SK-N-SH (cell line): ENCODE results near the gene SH3D21. TPM values are rescaled to one million over a fixed set of nuclear protein-coding genes. Genes with fewer than 3 reads are reported as not detected.

Source experiments
- CTCF ChIA-PET: fragments of 300-600, 350-600 bp; formaldehyde crosslinking; extraction: SDS; loops from one replicate; lab custom pipeline; 2021; lab: Yijun Ruan, JAX
- POLR2A ChIA-PET: fragments of 350-600 bp; sonication (Branson Sonifier 250); formaldehyde crosslinking; extraction: SDS; loops from one replicate; lab custom pipeline; 2020; ENCODE audit warnings: antibody characterized with exemption, inconsistent platforms; lab: Yijun Ruan, JAX
- DNase-seq: peaks from one replicate; pipeline ENCODE4 v3.0.0; 2012
- H2AFZ ChIP-seq: fragments of 200-600 bp; sonication (generic); 2 replicates; pipeline ENCODE4 v1.8.1; 2016; ENCODE audit warnings: antibody characterized with exemption, mild to moderate bottlenecking, low read depth
- H3F3A ChIP-seq: fragments of 200-600 bp; sonication (generic); replicated peaks from 2 replicates; pipeline ENCODE3; 2016; ENCODE audit warnings: antibody characterized with exemption, mild to moderate bottlenecking; ENCODE audit not compliant: insufficient read depth
- H3K27ac ChIP-seq, 2 experiments: fragments of 200-500 bp in 1 of 2; fragments of 200-600 bp in 1 of 2; sonication (Bioruptor generic) in 1 of 2; sonication (generic), shearing (Covaris generic) in 1 of 2; 2 replicates each; pipeline versions ENCODE4 v1.5.1 to v1.6.1; 2014 to 2016; ENCODE audit warnings: low read depth in 2 of 2, inconsistent platforms in 1 of 2, low read length in 1 of 2, mild to moderate bottlenecking in 1 of 2, mixed read lengths in 1 of 2
- H3K27me3 ChIP-seq: fragments of 200-600 bp; sonication (generic), shearing (Covaris generic); 2 replicates; pipeline ENCODE4 v1.6.1; 2016; ENCODE audit warnings: mixed run types; ENCODE audit not compliant: insufficient read depth
- H3K36me3 ChIP-seq, 2 experiments: fragments of 200-500 bp in 1 of 2; fragments of 200-600 bp in 1 of 2; sonication (Bioruptor generic) in 1 of 2; sonication (generic) in 1 of 2; replicated peaks in 1 of 2; 2 replicates each; pipeline versions ENCODE3 to v1.5.1; 2014 to 2016; ENCODE audit warnings: low read length in 1 of 2, mild to moderate bottlenecking in 1 of 2; ENCODE audit not compliant: insufficient read depth in 2 of 2, control insufficient read depth in 1 of 2
- H3K4me1 ChIP-seq, 2 experiments: fragments of 200-500 bp in 1 of 2; fragments of 200-600 bp in 1 of 2; sonication (Bioruptor generic) in 1 of 2; sonication (generic), shearing (Covaris generic) in 1 of 2; 2 replicates each; pipeline versions ENCODE4 v1.5.1 to v1.6.1; 2014 to 2016; ENCODE audit warnings: low read depth in 1 of 2, low read length in 1 of 2, mixed run types in 1 of 2; ENCODE audit not compliant: insufficient read depth in 2 of 2, control insufficient read depth in 1 of 2
- H3K4me2 ChIP-seq: fragments of 200-600 bp; sonication (generic), shearing (Covaris generic); 2 replicates; pipeline ENCODE4 v1.6.1; 2017; ENCODE audit warnings: mixed run types
- H3K4me3 ChIP-seq, 2 experiments: fragments of 200-500 bp in 1 of 2; fragments of 200-600 bp in 1 of 2; sonication (Bioruptor generic) in 1 of 2; sonication (generic), shearing (Covaris generic) in 1 of 2; 2 replicates each; pipeline versions ENCODE4 v1.5.1 to v1.8.1; 2014 to 2016; ENCODE audit warnings: low read depth in 2 of 2, inconsistent platforms in 1 of 2, low read length in 1 of 2, mild to moderate bottlenecking in 1 of 2, mixed read lengths in 1 of 2, moderate library complexity in 1 of 2
- H3K79me2 ChIP-seq: fragments of 200-600 bp; sonication (generic); 2 replicates; pipeline ENCODE4 v1.8.1; 2017; ENCODE audit warnings: mild to moderate bottlenecking; ENCODE audit not compliant: insufficient read depth
- H3K9ac ChIP-seq: fragments of 200-600 bp; sonication (generic); 2 replicates; pipeline ENCODE4 v1.6.1; 2017; ENCODE audit warnings: mixed run types
- H3K9me2 ChIP-seq: fragments of 200-600 bp; sonication (generic); 2 replicates; pipeline ENCODE4 v1.6.1; 2017; ENCODE audit warnings: mixed run types
- H3K9me3 ChIP-seq: fragments of 200-600 bp; sonication (generic); 2 replicates; pipeline ENCODE4 v1.6.1; 2017; ENCODE audit warnings: mixed run types, mild to moderate bottlenecking, moderate library complexity
- H4K20me1 ChIP-seq: fragments of 200-600 bp; sonication (generic); 2 replicates; pipeline ENCODE4 v1.6.1; 2017; ENCODE audit warnings: mild to moderate bottlenecking, mixed run types; ENCODE audit not compliant: insufficient read depth
- ELF1 ChIP-seq: IDR thresholded peaks from 2 replicates; pipeline ENCODE4 v1.4.0; 2012
- EP300 ChIP-seq, 2 experiments: IDR thresholded peaks; 2 replicates each; pipeline versions ENCODE4 v1.4.0 to v1.6.1; 2012; ENCODE audit warnings: borderline replicate concordance in 1 of 2, low read depth in 1 of 2, low read length in 1 of 2
- FOSL2 ChIP-seq: IDR thresholded peaks from 2 replicates; pipeline ENCODE4 v1.4.0; 2012; ENCODE audit warnings: low read depth, mild to moderate bottlenecking, moderate library complexity, borderline replicate concordance
- FOXM1 ChIP-seq: IDR thresholded peaks from 2 replicates; pipeline ENCODE4 v1.4.0; 2012; ENCODE audit warnings: low read depth, mild to moderate bottlenecking
- GABPA ChIP-seq: IDR thresholded peaks from 2 replicates; pipeline ENCODE4 v1.4.0; 2012; ENCODE audit warnings: low read depth, mild to moderate bottlenecking
- GATA2 ChIP-seq: sonication (generic); formaldehyde crosslinking; IDR thresholded peaks from 2 replicates; pipeline ENCODE4 v1.5.0; 2020; ENCODE audit warnings: mild to moderate bottlenecking, missing genetic modification reagents
- NRF1 ChIP-seq: IDR thresholded peaks from 2 replicates; pipeline ENCODE4 v1.6.1; 2012; ENCODE audit warnings: low read depth, mild to moderate bottlenecking, low read length
- RXRA ChIP-seq: IDR thresholded peaks from 2 replicates; pipeline ENCODE4 v1.4.0; 2012; ENCODE audit warnings: low read depth, mild to moderate bottlenecking, borderline replicate concordance
- SIN3A ChIP-seq: IDR thresholded peaks from 2 replicates; pipeline ENCODE4 v1.6.1; 2012; ENCODE audit warnings: low read depth, mild to moderate bottlenecking, low read length, moderate library complexity, borderline replicate concordance
- SMC3 ChIP-seq: IDR thresholded peaks from 2 replicates; pipeline ENCODE4 v1.6.1; 2012; ENCODE audit warnings: low read depth, low read length, improper control_type of control experiment
- TCF12 ChIP-seq: IDR thresholded peaks from 2 replicates; pipeline ENCODE4 v1.4.0; 2012
- WGBS: methylation state at CpG from one replicate; pipeline ENCODE4 v1.1.6; 2017; ENCODE audit warnings: low lambda C conversion rate; 5-methylcytosine and 5-hydroxymethylcytosine counted together
- polyA plus RNA-seq, 3 experiments: library from polyadenylated mRNA; depleted of rRNA; stranded (reverse); fragments of >200 nt; gene quantifications; 2 replicates each; pipeline ENCODE4 v1.2.3, GENCODE V29; 2012
- TF ChIP-seq, protein P1 (sequence below): IDR thresholded peaks from 2 replicates; pipeline ENCODE4 v1.4.0; 2012; ENCODE audit warnings: low read depth, borderline replicate concordance
- TF ChIP-seq, protein P2 (sequence below): fragments of 150-350 bp; IDR thresholded peaks from 2 replicates; pipeline ENCODE4 v1.6.1; 2017; ENCODE audit warnings: antibody characterized with exemption, low read length, low read depth, borderline replicate concordance
- TF ChIP-seq, protein P3 (sequence below): IDR thresholded peaks from 2 replicates; pipeline ENCODE4 v1.4.0; 2012; ENCODE audit warnings: low read depth

Gene SH3D21
- polyA plus RNA-seq, 1 of the 3 experiments (the other 2 are of a cell fraction) = 1.6 TPM

DNA sequence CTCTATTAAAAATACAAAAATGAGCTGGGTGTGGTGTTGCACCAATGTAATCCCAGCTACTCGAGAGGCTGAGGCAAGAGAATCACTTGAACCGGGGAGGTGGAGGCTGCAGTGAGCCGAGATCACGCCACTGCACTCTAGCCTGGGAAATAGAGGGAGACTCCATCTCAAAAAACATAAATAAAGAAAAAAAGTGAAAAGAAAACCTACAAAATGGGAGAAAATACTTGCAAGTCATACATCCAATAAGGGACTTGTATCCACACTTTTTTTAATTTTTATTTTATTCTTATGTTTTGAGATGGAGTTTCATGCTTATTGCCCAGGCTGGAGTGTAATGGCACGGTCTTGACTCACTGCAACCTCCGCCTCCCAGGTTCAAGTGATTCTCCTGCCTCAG is 29.5 kb upstream of the SH3D21 start:
- Histone ChIP-seq H3K9me3 (no peaks in the 10 kb centered on the region), H3K9ac (no peak overlapping the region), H3K4me2 (no peak overlapping the region), H3F3A (peaks cover 18% of the 10 kb centered on the region), H3K27ac (no peak overlapping the region), H4K20me1 (peaks cover 64% of the 10 kb centered on the region), H3K4me1 (no peaks in the 10 kb centered on the region; a peak in 2 of 4 replicates), H3K79me2 (peaks cover 98% of the 10 kb centered on the region), H3K27me3 (no peaks in the 10 kb centered on the region), H3K4me3 (no peak overlapping the region), H3K36me3 (peaks cover 14 to 39% of the 10 kb centered on the region in 2 experiments), H2AFZ (no peak overlapping the region), H3K9me2 (no peaks in the 10 kb centered on the region)
- TF ChIP-seq GATA2 (no peak), EP300 (IDR thresholded peaks at IDR 0.05; ENCODE audit: borderline replicate concordance in 1 of 2, low read depth in 1 of 2, low read length in 1 of 2) (no peak), FOSL2 (no peak), NRF1 (no peak)
- TF ChIP-seq, protein P1, sequence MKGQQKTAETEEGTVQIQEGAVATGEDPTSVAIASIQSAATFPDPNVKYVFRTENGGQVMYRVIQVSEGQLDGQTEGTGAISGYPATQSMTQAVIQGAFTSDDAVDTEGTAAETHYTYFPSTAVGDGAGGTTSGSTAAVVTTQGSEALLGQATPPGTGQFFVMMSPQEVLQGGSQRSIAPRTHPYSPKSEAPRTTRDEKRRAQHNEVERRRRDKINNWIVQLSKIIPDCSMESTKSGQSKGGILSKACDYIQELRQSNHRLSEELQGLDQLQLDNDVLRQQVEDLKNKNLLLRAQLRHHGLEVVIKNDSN = no peak
- TF ChIP-seq, protein P2, sequence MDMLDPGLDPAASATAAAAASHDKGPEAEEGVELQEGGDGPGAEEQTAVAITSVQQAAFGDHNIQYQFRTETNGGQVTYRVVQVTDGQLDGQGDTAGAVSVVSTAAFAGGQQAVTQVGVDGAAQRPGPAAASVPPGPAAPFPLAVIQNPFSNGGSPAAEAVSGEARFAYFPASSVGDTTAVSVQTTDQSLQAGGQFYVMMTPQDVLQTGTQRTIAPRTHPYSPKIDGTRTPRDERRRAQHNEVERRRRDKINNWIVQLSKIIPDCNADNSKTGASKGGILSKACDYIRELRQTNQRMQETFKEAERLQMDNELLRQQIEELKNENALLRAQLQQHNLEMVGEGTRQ = no peak
- TF ChIP-seq, protein P3, sequence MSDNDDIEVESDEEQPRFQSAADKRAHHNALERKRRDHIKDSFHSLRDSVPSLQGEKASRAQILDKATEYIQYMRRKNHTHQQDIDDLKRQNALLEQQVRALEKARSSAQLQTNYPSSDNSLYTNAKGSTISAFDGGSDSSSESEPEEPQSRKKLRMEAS = no peak
- no peak for DNase-seq
- ChIA-PET CTCF (interaction anchor here (0.7 kb wide), 1 partner anchor 641 kb away, joined by 3 read pairs; no protein-coding TSS in a partner anchor), POLR2A (no interaction called here)
- 94% methylated on average over 6 of the region's 6 CpGs for WGBS

DNA sequence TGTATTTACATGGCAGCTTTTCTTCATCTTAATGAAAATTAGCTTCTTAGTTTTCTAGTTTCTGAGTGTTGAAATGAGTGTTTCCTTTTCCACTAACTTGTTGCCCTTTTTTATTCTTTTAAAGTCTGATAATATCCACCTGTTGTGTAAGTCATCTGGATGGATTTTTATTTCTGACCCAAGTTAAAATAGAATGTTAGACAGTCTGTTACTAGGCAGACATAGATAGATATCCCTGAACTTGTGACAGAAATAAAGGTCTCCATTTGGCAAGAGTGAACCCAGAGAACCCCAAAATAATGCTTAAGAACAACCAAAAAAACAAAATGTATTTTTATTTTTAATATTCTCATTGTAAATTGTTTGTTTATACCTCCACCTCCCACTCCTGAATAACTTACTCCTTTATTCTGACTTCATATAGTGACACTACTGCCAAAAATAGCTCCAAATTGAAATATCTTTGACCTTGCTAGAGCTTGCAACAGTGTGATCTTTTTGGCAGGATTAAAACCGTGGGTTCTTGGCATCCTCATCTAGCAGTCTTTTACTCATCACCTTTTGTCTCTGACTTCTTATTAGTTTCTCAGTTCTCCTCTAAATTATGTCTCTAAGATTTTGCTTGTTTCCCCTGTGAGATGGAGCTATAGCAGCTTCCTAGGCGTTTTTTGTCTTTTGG is 26.9 kb upstream of the SH3D21 start:
- no peak for DNase-seq
- H3K9ac ChIP-seq = no peak overlapping the region
- ChIA-PET POLR2A (no interaction called here), CTCF (interaction anchor here (0.6 to 0.8 kb wide), 2 partner anchors 19 to 130 kb away, joined by 3 to 4 read pairs; partner anchors contain the start of gene TRAPPC3)
- peaks cover 0 to 18% of the 10 kb centered on the region in 2 experiments; a peak in 3 of 4 replicates for H3K4me1 ChIP-seq
- H3K9me3 ChIP-seq = no peaks in the 10 kb centered on the region
- no peaks in the 10 kb centered on the region for H3K27me3 ChIP-seq
- H3K27ac ChIP-seq = peak overlapping the region in 1 of 2 experiments; percentile 20; a peak in 2 of 4 replicates
- no peaks in the 10 kb centered on the region for H3K9me2 ChIP-seq
- H3K4me2 ChIP-seq = no peak overlapping the region
- no peak overlapping the region for H3K4me3 ChIP-seq
- peaks cover 39% of the 10 kb centered on the region for H3F3A ChIP-seq
- peaks cover 72% of the 10 kb centered on the region for H4K20me1 ChIP-seq
- peaks cover 83% of the 10 kb centered on the region for H3K79me2 ChIP-seq
- no peak for TF ChIP-seq SIN3A
- TF ChIP-seq SMC3 = no peak
- no peak for TF ChIP-seq ELF1
- TF ChIP-seq TCF12 = no peak
- TF ChIP-seq FOXM1 = no peak
- TF ChIP-seq RXRA = no peak
- TF ChIP-seq GABPA = no peak
- TF ChIP-seq, protein P3 = no peak
- WGBS = 60% methylated on average over 2 of the region's 2 CpGs
- H2AFZ ChIP-seq = no peak overlapping the region
- peaks cover 12 to 28% of the 10 kb centered on the region in 2 experiments for H3K36me3 ChIP-seq
